K562 (cell line): Measurements from ENCODE around the gene GALNS. TPM values are rescaled to one million over a fixed set of nuclear protein-coding genes. Genes with fewer than 3 reads are reported as not detected.
A peak's percentile ranks its signal among the peaks of the same experiment; 100 is the strongest.

Experiments used
- CBFA2T2 ChIP-seq: fragments of 450-650 bp; conservative IDR thresholded peaks from 2 replicates; pipeline ENCODE4 v1.6.1; 2017; ENCODE audit warnings: mild to moderate bottlenecking
- CHCHD3 ChIP-seq: fragments of 250-450 bp; sonication (Bioruptor Pico); IDR thresholded peaks from 2 replicates; pipeline ENCODE4 v2.1.2; 2022; ENCODE audit warnings: mild to moderate bottlenecking
- MCM7 ChIP-seq, 2 experiments: fragments of 450-650 bp; IDR thresholded peaks; 2 replicates each; pipeline ENCODE4 v1.6.1; 2016 to 2018
- NFIC ChIP-seq: fragments of 450-650 bp; IDR thresholded peaks from 2 replicates; pipeline ENCODE4 v1.6.1; 2017; ENCODE audit warnings: mild to moderate bottlenecking, inconsistent platforms
- TAF7 ChIP-seq: fragments of 450-650 bp; IDR thresholded peaks from 2 replicates; pipeline ENCODE4 v1.6.1; 2016; ENCODE audit warnings: missing genetic modification characterization, missing compliant biosample characterization
- WHSC1 ChIP-seq: IDR thresholded peaks from one replicate; pipeline ENCODE4 v1.6.1; 2012; ENCODE audit warnings: low read length, control low read depth, inconsistent platforms
- ZBTB11 ChIP-seq, 3 experiments: fragments of 200-800 bp in 1 of 3; fragments of 250-450 bp in 1 of 3; fragments of 450-650 bp in 1 of 3; sonication (Bioruptor Pico) in 1 of 3; sonication (Bioruptor generic) in 1 of 3; formaldehyde crosslinking in 1 of 3; IDR thresholded peaks; 2 replicates each; pipeline versions ENCODE4 v1.6.1 to v1.8.0; 2016 to 2022; ENCODE audit warnings: mild to moderate bottlenecking in 2 of 3, missing genetic modification characterization in 2 of 3, missing compliant biosample characterization in 1 of 3, moderate library complexity in 1 of 3
- ZNF584 ChIP-seq: fragments of 200-800 bp; sonication (Bioruptor generic); IDR thresholded peaks from 2 replicates; pipeline ENCODE4 v1.6.1; 2016; ENCODE audit warnings: low read depth, mild to moderate bottlenecking, missing genetic modification characterization, missing compliant biosample characterization
- polyA plus RNA-seq, 8 experiments: library from polyadenylated mRNA; depleted of rRNA in 4 of 8; stranded (reverse) in 5 of 8; unstranded in 3 of 8; fragments of >200 nt; fragmentation: Nextera tagmentation in 2 of 8; fragmentation: Illumina TruSeq in 1 of 8; extraction: Ambion mirVana in 2 of 8; extraction: Trizol in 1 of 8; gene quantifications; 2 replicates each; pipeline versions ENCODE4 v1.2.1 to v1.2.3, GENCODE V29; 2011 to 2014; ENCODE audit warnings: inconsistent platforms in 1 of 8, missing spikeins in 1 of 8
- total RNA-seq, 7 experiments: library from RNA; depleted of rRNA in 6 of 7; stranded (reverse); fragments of >200 nt in 6 of 7; fragmentation: Illumina TruSeq in 2 of 7; extraction: Trizol in 2 of 7; gene quantifications; 2 replicates each; pipeline versions ENCODE4 v1.2.1 to v1.2.3, GENCODE V29; 2011 to 2021; ENCODE audit warnings: low replicate concordance in 1 of 7
- TF ChIP-seq, protein P1 (sequence below), 2 experiments: fragments of 150-350 bp in 1 of 2; IDR thresholded peaks; 2 replicates each; pipeline ENCODE4 v1.6.1; 2012 to 2016; ENCODE audit warnings: low read depth in 2 of 2, low read length in 2 of 2, mild to moderate bottlenecking in 1 of 2, moderate library complexity in 1 of 2
- TF ChIP-seq, protein P2 (sequence below): fragments of 200-800 bp; sonication (Bioruptor generic); IDR thresholded peaks from 2 replicates; pipeline ENCODE4 v1.6.1; 2017; ENCODE audit warnings: missing genetic modification characterization, missing compliant biosample characterization
- TF ChIP-seq, protein P3 (sequence below): sonication (generic); formaldehyde crosslinking; IDR thresholded peaks from 2 replicates; pipeline ENCODE4 v1.8.1; 2023; ENCODE audit warnings: mild to moderate bottlenecking, missing genetic modification reagents
- TF ChIP-seq, protein P4 (sequence below): sonication (generic); formaldehyde crosslinking; IDR thresholded peaks from 2 replicates; pipeline ENCODE4 v1.8.0; 2022; ENCODE audit warnings: mild to moderate bottlenecking, missing genetic modification reagents

Gene GALNS
- total and polyA plus RNA-seq, 9 of the 15 experiments (the other 6 are each of a cell fraction or from before 2014, with no cell fraction given): 0.38 to 13.2 (median 4.3) TPM

- TF ChIP-seq, protein P1, sequence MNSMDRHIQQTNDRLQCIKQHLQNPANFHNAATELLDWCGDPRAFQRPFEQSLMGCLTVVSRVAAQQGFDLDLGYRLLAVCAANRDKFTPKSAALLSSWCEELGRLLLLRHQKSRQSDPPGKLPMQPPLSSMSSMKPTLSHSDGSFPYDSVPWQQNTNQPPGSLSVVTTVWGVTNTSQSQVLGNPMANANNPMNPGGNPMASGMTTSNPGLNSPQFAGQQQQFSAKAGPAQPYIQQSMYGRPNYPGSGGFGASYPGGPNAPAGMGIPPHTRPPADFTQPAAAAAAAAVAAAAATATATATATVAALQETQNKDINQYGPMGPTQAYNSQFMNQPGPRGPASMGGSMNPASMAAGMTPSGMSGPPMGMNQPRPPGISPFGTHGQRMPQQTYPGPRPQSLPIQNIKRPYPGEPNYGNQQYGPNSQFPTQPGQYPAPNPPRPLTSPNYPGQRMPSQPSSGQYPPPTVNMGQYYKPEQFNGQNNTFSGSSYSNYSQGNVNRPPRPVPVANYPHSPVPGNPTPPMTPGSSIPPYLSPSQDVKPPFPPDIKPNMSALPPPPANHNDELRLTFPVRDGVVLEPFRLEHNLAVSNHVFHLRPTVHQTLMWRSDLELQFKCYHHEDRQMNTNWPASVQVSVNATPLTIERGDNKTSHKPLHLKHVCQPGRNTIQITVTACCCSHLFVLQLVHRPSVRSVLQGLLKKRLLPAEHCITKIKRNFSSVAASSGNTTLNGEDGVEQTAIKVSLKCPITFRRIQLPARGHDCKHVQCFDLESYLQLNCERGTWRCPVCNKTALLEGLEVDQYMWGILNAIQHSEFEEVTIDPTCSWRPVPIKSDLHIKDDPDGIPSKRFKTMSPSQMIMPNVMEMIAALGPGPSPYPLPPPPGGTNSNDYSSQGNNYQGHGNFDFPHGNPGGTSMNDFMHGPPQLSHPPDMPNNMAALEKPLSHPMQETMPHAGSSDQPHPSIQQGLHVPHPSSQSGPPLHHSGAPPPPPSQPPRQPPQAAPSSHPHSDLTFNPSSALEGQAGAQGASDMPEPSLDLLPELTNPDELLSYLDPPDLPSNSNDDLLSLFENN (IDR thresholded peaks at IDR 0.05; ENCODE audit: low read depth in 2 of 2, low read length in 2 of 2): no peak
- TF ChIP-seq, protein P2, sequence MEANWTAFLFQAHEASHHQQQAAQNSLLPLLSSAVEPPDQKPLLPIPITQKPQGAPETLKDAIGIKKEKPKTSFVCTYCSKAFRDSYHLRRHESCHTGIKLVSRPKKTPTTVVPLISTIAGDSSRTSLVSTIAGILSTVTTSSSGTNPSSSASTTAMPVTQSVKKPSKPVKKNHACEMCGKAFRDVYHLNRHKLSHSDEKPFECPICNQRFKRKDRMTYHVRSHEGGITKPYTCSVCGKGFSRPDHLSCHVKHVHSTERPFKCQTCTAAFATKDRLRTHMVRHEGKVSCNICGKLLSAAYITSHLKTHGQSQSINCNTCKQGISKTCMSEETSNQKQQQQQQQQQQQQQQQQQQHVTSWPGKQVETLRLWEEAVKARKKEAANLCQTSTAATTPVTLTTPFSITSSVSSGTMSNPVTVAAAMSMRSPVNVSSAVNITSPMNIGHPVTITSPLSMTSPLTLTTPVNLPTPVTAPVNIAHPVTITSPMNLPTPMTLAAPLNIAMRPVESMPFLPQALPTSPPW: peak; percentile 50; the same call in 1 of the 2 replicates
- TF ChIP-seq TAF7 (tag): no peak
- TF ChIP-seq ZBTB11 (CRISPR knock-in tag; IDR thresholded peaks at IDR 0.05): peak in 1 of 3 experiments; percentile 55; a peak in 1 of 6 replicates
- TF ChIP-seq MCM7 (IDR thresholded peaks at IDR 0.05): no peak
- peak; percentile 98 for TF ChIP-seq CBFA2T2
- no peak for TF ChIP-seq ZNF584
- peak; percentile 79 for TF ChIP-seq NFIC
- no peak for TF ChIP-seq WHSC1
- no peak for TF ChIP-seq CHCHD3 (CRISPR knock-in tag)
- TF ChIP-seq, protein P3, sequence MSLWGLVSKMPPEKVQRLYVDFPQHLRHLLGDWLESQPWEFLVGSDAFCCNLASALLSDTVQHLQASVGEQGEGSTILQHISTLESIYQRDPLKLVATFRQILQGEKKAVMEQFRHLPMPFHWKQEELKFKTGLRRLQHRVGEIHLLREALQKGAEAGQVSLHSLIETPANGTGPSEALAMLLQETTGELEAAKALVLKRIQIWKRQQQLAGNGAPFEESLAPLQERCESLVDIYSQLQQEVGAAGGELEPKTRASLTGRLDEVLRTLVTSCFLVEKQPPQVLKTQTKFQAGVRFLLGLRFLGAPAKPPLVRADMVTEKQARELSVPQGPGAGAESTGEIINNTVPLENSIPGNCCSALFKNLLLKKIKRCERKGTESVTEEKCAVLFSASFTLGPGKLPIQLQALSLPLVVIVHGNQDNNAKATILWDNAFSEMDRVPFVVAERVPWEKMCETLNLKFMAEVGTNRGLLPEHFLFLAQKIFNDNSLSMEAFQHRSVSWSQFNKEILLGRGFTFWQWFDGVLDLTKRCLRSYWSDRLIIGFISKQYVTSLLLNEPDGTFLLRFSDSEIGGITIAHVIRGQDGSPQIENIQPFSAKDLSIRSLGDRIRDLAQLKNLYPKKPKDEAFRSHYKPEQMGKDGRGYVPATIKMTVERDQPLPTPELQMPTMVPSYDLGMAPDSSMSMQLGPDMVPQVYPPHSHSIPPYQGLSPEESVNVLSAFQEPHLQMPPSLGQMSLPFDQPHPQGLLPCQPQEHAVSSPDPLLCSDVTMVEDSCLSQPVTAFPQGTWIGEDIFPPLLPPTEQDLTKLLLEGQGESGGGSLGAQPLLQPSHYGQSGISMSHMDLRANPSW: peak; percentile 71; the same call in 1 of the 2 replicates
- TF ChIP-seq, protein P4, sequence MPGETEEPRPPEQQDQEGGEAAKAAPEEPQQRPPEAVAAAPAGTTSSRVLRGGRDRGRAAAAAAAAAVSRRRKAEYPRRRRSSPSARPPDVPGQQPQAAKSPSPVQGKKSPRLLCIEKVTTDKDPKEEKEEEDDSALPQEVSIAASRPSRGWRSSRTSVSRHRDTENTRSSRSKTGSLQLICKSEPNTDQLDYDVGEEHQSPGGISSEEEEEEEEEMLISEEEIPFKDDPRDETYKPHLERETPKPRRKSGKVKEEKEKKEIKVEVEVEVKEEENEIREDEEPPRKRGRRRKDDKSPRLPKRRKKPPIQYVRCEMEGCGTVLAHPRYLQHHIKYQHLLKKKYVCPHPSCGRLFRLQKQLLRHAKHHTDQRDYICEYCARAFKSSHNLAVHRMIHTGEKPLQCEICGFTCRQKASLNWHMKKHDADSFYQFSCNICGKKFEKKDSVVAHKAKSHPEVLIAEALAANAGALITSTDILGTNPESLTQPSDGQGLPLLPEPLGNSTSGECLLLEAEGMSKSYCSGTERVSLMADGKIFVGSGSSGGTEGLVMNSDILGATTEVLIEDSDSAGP (CRISPR knock-in tag): no peak
Measured at GRCh38 chr16:88856828-88857727, at the start of gene GALNS, which contains the start of gene TRAPPC2L (continued).
